Mucosa of stomach (tissue), 1 donor: Measurements from ENCODE around the gene DNAJC4.
A peak's percentile ranks its signal among the peaks of the same experiment; 100 is the strongest.

ENCODE experiments used
- H3K27me3 ChIP-seq: one replicate; pipeline ENCODE4 v1.7.0; 2013; ENCODE audit warnings: mild to moderate bottlenecking, low read length; ENCODE audit not compliant: control insufficient read depth, insufficient read depth
- H3K36me3 ChIP-seq: one replicate; pipeline ENCODE4 v1.7.0; 2013; ENCODE audit warnings: low read length; ENCODE audit not compliant: control insufficient read depth, insufficient read depth
- H3K4me1 ChIP-seq: one replicate; pipeline ENCODE4 v1.7.0; 2013; ENCODE audit warnings: mild to moderate bottlenecking, low read length; ENCODE audit not compliant: control insufficient read depth, insufficient read depth
- H3K4me3 ChIP-seq: one replicate; pipeline ENCODE4 v1.7.0; 2013; ENCODE audit warnings: low read length
- H3K9ac ChIP-seq: one replicate; pipeline ENCODE4 v1.7.0; 2013; ENCODE audit warnings: mild to moderate bottlenecking, low read length, moderate library complexity
- H3K9me3 ChIP-seq: one replicate; pipeline ENCODE4 v1.7.0; 2013; ENCODE audit warnings: mild to moderate bottlenecking, low read length, moderate library complexity; ENCODE audit not compliant: control insufficient read depth
- donor health status: Pancreatic carcinoma.

The DNAJC4 gene

GRCh38 chr11:64251016-64251752 is 20.8 kb downstream of the DNAJC4 start, which contains the start of gene PLCB3:
Gene PLCB3 (plus strand): TSS chr11:64251530. CDS start chr11:64251650, 120 bp downstream.
- Histone ChIP-seq H3K4me1 (peaks cover 34% of the 10 kb centered on the region), H3K9ac (peak within 1 kb of the TSS; percentile 72), H3K4me3 (peak within 1 kb of the TSS; percentile 65), H3K36me3 (peaks cover 14% of the 10 kb centered on the region), H3K27me3 (peaks cover 5% of the 10 kb centered on the region), H3K9me3 (no peaks in the 10 kb centered on the region)

GRCh38 chr11:64251753-64252002 is 21.3 kb downstream of the DNAJC4 start:
- Histone ChIP-seq H3K9ac (peak overlapping the region; percentile 72), H3K9me3 (no peaks in the 10 kb centered on the region), H3K36me3 (peaks cover 16% of the 10 kb centered on the region), H3K4me1 (peaks cover 34% of the 10 kb centered on the region), H3K4me3 (peak overlapping the region; percentile 65), H3K27me3 (peaks cover 5% of the 10 kb centered on the region)

DNA sequence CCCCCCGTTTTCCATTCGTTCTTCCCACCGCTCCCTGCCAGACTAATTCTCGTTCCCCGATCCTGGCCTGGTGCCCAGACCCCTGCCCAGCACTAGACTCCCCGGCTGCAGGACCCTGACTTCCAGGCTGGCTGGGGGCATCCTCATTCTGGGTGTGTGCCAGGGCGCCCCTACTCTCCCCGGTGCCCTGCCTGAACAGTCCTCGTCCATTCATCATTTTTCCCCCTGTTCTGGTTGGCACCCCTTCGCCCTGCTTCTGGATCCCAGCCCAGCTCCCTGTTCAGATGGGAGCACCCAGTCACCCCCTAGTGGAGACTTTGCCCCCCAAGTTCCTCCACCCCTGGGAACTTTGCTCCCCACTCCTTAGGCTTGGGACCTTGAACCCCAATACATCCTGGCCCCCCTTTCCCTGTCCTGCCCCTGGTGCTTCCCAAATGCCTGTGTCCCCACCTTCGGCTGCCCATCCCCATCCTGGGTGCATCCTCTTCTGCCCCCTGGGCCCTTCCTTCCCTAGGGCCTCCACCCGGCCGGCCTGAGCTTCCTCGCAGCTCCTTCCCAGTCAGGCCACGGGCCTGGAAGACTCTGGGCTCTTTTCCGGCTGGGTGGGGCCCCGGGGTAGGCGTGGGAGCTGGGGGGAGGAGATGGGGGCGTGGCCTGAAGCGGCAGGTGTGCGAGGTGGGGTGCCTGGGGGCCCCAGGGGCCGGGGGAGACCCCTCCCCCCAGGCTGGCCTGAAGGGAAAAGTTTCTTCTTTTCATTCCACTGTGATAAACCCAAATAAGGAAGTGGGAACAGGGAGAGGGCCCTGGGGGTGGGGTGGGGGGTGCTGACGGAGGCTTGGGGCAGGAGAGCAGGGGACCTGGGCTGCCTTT is 21.9 kb downstream of the DNAJC4 start:
- H3K4me1 ChIP-seq, result peaks cover 34% of the 10 kb centered on the region
- H3K36me3 ChIP-seq, result peaks cover 16% of the 10 kb centered on the region
- peaks cover 5% of the 10 kb centered on the region for H3K27me3 ChIP-seq
- no peaks in the 10 kb centered on the region for H3K9me3 ChIP-seq
- H3K4me3 ChIP-seq, result peak overlapping the region; percentile 65
- peak overlapping the region; percentile 72 for H3K9ac ChIP-seq

DNA sequence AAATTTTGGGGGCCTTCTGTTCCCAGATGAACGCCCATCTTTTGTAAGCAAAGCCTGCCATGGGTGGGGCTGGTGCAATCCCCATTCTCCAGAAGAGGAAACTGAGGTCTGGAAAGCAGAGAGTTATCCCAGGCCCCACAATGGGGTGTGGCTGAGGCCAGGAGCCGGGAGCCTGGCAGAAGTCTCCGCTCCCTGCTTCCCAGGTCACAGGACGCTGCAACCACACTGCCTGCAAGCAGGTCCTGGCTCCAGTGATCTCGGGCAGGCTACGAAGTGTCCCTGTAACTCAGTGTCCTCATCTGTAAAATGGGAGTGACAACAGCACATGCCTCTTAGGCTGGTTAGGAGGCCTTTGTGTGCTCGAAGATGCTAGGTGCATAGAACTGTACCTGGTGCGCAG is 22.7 kb downstream of the DNAJC4 start:
- Histone ChIP-seq H3K4me1 (peaks cover 29% of the 10 kb centered on the region), H3K4me3 (no peak overlapping the region), H3K9me3 (no peaks in the 10 kb centered on the region), H3K27me3 (peaks cover 5% of the 10 kb centered on the region), H3K36me3 (peaks cover 16% of the 10 kb centered on the region), H3K9ac (peak overlapping the region; percentile 72)

GRCh38 chr11:64253481-64253880 is 23.1 kb downstream of the DNAJC4 start:
- peak overlapping the region; percentile 72 for H3K9ac ChIP-seq

GRCh38 chr11:64254326-64254725 is 24.0 kb downstream of the DNAJC4 start:
- no peaks in the 10 kb centered on the region for H3K9me3 ChIP-seq
- peaks cover 29% of the 10 kb centered on the region for H3K4me1 ChIP-seq
- H3K9ac ChIP-seq, result no peak overlapping the region
- H3K36me3 ChIP-seq, result peaks cover 16% of the 10 kb centered on the region
- H3K27me3 ChIP-seq, result peaks cover 5% of the 10 kb centered on the region
- H3K4me3 ChIP-seq, result no peak overlapping the region

More at GRCh38 chr11:64253481-64253880, 23.1 kb downstream of the DNAJC4 start:
- Histone ChIP-seq H3K27me3 (peaks cover 5% of the 10 kb centered on the region), H3K9me3 (no peaks in the 10 kb centered on the region), H3K4me3 (no peak overlapping the region), H3K4me1 (peaks cover 29% of the 10 kb centered on the region), H3K36me3 (peaks cover 16% of the 10 kb centered on the region)

- peaks cover 5% of the 10 kb centered on the region for H3K27me3 ChIP-seq
- H3K9ac ChIP-seq, result no peak overlapping the region
- peaks cover 28% of the 10 kb centered on the region for H3K4me1 ChIP-seq
- peaks cover 21% of the 10 kb centered on the region for H3K36me3 ChIP-seq
- no peaks in the 10 kb centered on the region for H3K9me3 ChIP-seq
- no peak overlapping the region for H3K4me3 ChIP-seq
These were observed 25.1 kb downstream of the DNAJC4 start for GRCh38 chr11:64255135-64256128.

GRCh38 chr11:64256300-64256699 is 26.0 kb downstream of the DNAJC4 start:
- peaks cover 21% of the 10 kb centered on the region for H3K4me1 ChIP-seq
- H3K4me3 ChIP-seq, result no peak overlapping the region
- H3K36me3 ChIP-seq, result peaks cover 21% of the 10 kb centered on the region

GRCh38 chr11:64258356-64258755 is 28.0 kb downstream of the DNAJC4 start:
- H3K9me3 ChIP-seq, result no peaks in the 10 kb centered on the region
- no peak overlapping the region for H3K4me3 ChIP-seq
- no peaks in the 10 kb centered on the region for H3K27me3 ChIP-seq
- no peak overlapping the region for H3K9ac ChIP-seq
- peaks cover 6% of the 10 kb centered on the region for H3K4me1 ChIP-seq
- H3K36me3 ChIP-seq, result peaks cover 28% of the 10 kb centered on the region

More at GRCh38 chr11:64256300-64256699, 26.0 kb downstream of the DNAJC4 start:
- no peaks in the 10 kb centered on the region for H3K27me3 ChIP-seq
- H3K9me3 ChIP-seq, result no peaks in the 10 kb centered on the region
- H3K9ac ChIP-seq, result no peak overlapping the region

DNA sequence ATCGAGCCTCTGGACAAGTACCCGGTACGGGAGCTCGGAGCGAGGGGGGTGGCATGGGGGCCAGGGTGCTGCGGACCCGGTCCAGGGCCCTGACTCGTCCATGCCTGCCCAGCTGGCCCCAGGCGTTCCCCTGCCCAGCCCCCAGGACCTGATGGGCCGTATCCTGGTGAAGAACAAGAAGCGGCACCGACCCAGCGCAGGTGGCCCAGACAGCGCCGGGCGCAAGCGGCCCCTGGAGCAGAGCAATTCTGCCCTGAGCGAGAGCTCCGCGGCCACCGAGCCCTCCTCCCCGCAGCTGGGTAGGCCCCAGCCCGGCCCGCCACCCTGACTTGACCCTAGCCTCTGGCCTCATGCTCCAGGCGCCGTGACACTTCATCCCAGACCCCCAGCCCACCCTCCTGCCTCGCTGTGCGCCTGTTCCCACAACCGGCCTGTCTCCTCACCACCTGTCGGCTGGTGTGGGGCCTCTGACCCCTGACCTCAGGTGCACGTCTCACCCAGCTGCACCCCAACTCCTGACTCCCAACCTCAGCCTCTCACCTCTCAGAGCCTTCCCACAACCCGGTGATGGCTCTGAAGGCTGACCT is 28.7 kb downstream of the DNAJC4 start:
- Histone ChIP-seq H3K36me3 (peaks cover 33% of the 10 kb centered on the region), H3K4me3 (no peak overlapping the region), H3K9me3 (no peaks in the 10 kb centered on the region), H3K27me3 (no peaks in the 10 kb centered on the region), H3K4me1 (no peaks in the 10 kb centered on the region), H3K9ac (no peak overlapping the region)

DNA sequence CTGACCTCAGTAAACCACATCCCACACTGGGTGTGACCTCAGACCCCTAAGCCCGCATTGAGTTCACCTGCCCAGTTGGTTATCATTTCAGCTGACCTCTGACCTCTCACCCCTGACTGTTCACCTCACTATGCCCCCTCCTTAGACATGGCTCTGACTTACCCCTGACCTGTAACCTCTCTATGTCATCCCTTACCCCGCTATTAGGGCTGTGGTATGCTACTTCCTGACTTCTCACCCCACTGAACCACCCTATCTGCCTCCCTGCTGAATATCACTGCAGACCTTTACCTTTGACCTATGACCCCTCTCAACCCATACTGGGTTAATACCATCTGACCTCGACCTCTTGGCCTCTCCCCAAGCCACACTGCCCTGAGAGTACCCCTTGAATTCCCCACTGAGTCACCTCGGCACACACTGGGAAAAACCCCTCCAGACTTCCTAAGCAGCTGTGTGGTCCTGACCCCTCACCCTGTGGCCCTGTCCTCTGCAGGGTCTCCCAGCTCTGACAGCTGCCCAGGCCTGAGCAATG is 29.3 kb downstream of the DNAJC4 start:
- Histone ChIP-seq H3K9ac (no peak overlapping the region), H3K4me1 (no peaks in the 10 kb centered on the region), H3K4me3 (no peak overlapping the region), H3K36me3 (peaks cover 32% of the 10 kb centered on the region), H3K9me3 (no peaks in the 10 kb centered on the region), H3K27me3 (no peaks in the 10 kb centered on the region)
